GM18526 (cell line): Measurements from ENCODE around the gene NEK5.

Experiments
- POLR2A ChIP-seq: IDR thresholded peaks from 3 replicates; pipeline ENCODE4 v1.6.1; 2011; ENCODE audit not compliant: insufficient read length; ENCODE audit errors: extremely low read depth

The NEK5 gene

DNA sequence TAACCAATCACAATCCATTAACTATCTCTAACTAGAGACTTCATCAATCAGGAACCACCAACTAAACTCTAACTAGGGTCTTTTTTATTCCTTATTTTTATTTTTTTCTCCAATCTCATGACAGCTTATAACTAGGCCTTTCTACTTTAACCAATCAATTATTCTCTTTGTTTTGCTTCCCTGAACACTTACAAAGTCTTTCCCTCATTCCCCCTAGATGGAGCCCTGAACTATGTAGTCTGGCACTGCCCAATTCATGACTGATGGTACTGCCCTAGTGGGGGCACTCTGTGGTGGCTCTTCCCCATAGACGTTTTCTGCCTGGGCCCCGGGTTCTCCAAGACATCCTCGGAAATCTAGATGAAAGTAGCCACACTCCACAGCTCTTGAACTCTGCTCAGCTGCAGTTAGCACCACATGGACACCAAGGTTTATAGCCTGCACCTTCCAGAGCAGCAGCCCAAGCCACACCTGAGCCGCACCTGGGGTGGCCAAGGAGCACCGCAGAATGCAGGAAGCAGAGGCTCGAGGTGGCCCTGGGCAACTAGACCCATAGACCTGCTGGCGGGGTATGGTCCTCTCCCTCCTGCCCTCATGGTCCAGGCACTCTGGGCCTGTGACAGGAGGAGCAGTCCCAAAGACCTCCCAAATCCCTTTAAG is 124.2 kb downstream of the NEK5 start:
- TF ChIP-seq POLR2A, result no peak

DNA sequence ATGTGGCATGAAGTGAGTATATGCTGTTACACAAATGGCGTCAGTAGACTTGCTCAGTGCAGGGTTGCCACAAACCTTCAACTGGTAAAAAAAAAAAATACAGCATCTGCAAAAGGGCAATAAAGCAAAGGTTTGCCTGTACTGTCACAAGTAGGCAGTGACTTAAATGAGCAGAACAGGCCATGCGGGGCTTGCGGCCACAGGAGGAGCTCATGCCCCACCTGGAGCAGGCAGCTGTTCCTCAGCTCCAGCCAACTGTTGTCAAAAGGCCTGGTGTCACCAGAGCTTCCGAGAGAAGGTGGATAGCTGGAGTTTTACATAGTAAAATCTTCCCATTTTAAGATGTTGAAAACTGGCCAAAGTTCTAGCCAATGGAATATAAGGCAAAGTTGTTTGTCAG is 125.3 kb downstream of the NEK5 start:
- no peak for TF ChIP-seq POLR2A

DNA sequence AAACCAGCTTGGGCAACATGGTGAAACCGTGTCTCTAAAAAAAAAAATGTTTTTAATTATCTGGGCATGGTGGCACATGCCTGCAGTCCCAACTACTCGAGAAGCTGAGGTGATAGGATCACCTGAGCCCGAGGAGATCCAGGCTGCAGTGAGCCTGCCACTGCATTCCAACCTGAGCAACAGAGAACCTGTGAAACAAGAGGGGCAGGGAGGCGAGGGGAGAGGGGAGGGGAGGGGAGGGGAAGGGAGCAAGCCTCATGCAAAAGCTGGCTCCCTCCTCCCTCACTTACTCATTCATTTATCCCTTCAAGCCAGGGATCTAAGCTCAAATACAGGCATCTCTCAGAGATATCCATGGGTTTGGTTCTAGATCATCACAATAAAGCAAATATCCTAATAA is 126.5 kb downstream of the NEK5 start:
- no peak for TF ChIP-seq POLR2A

DNA sequence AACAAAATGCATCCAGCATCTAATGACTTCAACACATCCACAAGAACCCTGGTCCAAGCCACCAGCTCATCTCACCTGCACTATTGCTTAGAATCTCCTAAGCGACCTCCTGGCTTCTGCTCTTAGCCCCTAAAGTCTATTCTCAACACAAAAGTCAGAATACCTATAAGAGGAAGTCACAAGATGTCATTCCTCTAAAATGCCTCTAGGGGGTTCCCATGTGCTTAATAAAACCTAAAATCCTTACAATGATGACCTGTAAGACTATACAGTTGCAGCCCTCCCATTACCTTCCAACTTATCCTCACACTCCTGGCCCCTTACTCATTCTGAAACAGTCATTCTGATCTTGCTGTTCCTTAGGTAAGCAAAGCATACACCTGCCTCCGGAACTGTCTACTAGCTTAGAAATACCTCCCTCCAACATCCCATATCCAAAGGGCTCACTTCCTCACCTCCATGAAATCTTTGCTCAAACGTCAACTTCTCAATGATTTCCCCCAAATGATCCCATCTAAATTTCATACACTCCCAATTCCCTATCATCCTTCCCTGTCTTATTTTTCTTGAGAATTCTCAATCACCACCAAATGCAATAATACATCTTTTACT is 127.6 kb downstream of the NEK5 start:
- TF ChIP-seq POLR2A, result no peak

DNA sequence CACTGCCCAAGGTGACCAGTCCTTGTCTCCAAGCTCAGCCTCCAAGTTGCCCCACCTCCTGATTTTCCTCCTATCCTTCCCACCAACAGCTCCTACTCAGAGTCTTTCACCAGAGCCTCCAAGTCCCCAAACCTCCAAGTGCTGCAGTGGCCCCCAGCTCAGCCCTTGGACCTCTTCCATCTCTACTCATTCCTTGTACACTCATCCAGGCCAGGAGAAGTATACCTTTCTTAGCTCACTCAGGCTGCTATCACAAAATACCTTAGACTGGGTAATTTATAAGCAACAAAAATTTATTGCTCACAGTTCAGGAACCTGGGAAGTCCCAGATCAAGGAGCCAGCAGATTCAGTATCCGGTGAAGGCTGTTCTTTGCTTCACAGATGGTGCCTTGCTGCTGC is 129.0 kb downstream of the NEK5 start:
- no peak for TF ChIP-seq POLR2A

DNA sequence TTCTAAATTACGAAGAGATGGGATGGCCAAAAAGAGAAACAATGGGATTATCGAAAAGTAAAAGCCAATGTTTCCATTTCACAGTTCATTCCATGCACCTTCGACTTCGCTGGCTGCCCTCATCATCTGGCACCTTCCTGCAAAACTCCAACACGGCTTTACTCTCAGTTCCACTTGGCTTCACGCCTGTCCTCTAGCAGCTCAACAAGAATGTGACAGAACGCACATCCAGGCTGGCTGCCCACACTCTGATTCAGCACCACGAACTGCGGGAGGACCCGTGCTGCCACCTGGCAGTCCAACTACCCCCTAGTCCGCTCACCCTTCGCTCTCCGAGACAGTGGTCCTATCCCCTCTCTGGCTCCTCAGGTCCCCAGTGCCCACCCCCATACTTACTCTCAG is 129.4 kb downstream of the NEK5 start:
- no peak for TF ChIP-seq POLR2A

DNA sequence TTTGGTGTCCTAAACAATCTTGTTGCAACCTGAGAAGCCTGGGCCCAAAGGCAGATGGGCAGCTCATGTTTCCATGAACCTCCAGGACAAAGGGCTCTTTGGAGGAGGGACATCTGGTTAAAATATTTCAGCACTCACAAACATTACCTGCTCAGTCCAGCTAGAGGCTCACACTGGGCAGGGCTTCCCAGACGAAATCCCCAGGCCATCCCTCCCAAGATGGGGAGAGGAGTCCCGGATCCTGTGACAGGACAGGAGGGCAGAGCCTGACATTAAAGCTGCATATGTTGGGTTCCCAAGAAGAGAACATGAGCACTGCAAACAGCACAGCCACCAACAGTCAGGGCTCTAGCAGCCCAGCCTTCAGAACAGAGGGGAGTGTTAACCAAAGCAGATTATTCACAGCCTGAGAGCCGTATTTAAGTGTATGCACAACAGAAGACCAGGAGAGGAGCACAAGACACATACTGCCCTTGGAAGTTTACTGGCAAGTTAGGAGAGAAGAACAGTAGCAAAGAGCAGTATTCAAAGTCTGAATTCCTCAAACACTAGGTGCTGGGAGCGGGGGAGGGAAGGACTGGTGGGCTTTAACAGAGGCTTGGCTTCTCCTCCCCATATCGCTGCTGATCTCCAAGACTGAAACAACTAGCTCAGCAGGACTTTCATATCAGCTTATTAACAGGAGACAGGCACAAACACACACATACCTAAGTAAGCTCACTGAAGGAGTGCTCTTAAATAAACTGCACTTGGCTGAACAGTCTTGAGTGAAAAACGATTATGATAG is 130.0 kb downstream of the NEK5 start:
- TF ChIP-seq POLR2A, result no peak

DNA sequence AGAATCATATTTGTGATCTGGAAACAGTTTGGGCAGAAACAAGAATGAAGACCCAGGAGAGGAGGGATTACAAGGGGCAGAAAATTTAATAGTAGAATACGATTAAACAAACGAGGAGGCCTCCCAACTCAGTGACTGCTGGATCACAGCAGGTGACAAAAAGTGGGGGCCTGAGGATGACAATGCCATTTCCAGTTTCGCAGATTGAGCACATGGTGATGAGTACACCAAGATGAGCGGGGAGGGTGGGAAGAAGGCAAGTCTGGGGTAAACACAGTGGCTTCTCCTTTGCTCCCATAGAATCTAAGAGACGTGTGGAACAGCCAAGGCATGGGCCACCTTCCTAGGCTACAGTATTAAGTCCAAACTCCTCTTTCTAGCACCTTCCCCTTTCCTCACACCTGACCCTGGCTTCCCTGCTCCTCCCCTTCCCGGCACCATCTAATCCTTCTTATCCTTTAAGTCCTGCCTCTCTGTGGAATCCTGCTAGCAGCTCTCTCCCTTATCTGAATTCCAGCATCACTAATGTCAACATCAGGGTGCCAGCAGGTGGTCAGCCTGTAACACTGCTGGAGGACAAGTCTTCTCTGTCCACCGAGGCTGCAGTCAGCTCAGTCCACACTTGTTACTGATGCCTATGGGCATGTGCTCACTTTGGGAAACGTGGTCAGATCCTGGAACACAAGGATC is 131.1 kb downstream of the NEK5 start:
- TF ChIP-seq POLR2A, result no peak

DNA sequence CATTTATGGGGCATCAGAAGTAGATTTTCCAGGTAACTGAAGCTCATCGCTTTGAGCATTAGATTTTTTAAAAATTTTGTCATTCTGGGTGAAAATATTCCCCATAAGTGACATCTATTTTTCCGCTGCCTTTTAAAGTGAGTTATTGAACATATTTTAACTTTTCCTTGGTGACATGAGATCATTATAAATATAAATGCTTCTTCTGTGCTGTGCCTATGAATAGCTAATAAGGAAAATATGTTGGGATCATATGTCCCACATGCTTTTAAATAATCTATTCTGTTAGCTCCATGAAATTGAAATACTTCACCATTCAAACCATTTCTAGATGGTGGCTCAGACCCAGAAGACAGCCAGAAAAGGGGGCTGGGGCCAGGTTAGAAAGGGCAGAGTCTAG is 131.7 kb downstream of the NEK5 start:
- TF ChIP-seq POLR2A, result no peak

DNA sequence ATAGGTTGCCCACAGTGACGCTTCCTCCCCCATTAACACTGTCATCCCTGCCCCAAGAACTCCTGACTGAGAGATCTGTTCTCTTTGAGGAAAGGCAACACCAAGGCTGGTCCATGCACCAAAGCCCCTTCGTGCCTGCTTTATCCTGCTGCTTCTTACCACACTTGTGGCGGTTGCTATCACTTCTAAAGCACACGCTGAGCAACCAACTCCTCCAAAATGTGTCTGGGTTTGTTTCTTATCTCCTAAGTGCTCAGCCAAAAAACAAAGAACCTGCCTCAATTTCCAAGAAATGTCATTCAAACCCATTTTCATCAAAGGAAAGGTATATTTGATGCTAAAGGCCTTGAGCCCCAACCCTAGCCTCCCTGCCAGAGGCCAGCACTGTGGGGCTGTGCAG is 132.2 kb downstream of the NEK5 start:
- no peak for TF ChIP-seq POLR2A

DNA sequence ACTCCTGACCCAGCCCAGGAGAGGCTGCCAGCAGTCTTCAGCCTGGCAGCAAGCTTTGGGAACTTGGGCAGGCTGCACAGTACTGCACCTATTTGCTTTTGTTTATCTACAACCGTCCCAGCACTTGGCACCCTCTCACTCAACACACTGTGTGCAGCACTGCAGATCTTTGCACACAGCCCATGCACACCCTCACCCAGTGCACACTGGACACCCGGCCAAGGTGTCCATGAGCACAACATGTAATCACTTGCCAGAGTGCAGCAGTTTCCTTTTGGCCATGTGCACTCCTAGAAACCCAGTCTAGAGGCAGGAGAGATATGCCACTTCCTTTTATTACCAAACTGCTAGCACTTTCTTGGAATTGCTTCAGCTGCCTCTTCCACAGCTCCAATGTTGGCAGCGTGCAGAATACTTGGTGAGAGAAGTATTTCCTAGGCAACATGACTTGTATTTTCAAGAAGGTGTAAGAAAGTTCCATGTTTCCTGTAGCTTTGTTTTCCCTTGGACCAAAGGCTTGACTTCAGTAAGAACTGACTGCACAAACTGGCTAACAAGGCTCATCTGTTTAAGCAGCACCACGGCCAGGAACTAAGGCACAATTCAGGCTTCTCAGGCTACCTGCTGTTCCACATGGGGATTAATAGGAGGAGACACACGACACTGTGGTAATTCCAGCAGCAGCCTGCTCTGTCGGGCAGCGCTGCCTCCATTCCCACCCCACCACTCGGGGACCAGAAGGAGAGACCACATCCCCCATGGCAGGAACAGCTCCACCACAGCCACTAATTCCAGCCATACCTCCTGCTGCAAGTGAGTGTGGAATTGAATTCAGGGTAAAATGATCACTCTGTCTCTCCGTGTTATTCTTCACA is 133.0 kb downstream of the NEK5 start:
- no peak for TF ChIP-seq POLR2A

DNA sequence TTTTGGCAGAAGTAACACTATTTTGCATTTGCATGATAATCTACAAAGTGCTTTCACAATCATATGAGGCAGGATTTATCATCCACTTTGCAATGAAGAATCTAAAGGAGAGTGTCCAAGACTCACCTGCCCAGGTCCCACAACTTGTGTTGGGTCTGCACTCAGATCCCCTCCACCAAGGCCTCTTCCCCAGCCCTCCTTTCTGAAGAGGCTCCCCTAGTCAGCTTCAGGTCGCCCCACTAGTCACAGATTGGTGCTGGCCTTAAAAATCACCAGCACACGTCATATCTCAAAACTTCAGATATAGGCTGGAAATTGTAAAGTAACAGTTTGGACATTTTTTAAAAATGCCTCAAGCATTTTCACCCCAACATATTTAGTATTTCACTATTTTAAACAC is 135.2 kb downstream of the NEK5 start:
- no peak for TF ChIP-seq POLR2A

DNA sequence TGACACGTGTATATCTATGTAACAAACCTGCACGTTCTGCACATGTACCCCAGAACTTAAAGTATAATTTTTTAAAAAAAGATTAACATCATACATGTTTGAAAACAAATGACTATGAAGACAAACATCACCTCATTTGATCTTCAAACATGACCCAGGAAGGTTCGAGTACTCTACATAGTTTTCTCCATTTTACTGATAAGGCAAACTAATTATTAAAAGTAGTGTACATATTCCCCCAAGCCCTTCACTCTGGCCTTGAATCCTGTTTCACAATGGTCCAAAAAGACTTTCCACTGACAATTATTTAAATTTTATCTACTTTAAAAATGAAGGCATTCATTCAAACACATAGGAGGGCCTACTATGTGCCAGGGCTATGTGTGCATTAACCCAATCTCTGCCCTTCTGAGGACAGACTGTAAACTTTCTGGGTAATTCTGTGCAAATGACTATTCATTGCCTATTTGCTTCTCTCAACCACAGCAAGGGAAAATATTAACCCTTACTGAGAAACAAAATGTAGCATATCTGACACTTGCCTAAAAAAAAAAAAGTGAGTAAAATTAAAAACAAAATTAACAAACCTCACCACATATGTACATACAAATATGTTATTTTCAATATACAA is 139.8 kb downstream of the NEK5 start:
- TF ChIP-seq POLR2A, result no peak
